Endothelial cell of umbilical vein (primary cell): ENCODE measurements around the gene WNT4. TPM values are rescaled to one million over a fixed set of nuclear protein-coding genes. Genes with fewer than 3 reads are reported as not detected.

Experiments
- BruUV-seq: library from RNA; stranded (reverse); fragments of 400-500 nt; replicated peaks from 2 replicates; lab custom pipeline; 2021; lab: Mats Ljungman, UMichigan
- CTCF ChIA-PET: fragments of 300-600, 350-600 bp; sonication (Branson Sonifier 250); formaldehyde crosslinking; loops from one replicate; lab custom pipeline; 2021; ENCODE audit warnings: antibody characterized with exemption, inconsistent platforms; lab: Charles Lee
- POLR2A ChIA-PET: fragments of 300-600, 350-600 bp; sonication (Branson Sonifier 250); formaldehyde crosslinking; loops from one replicate; lab custom pipeline; 2021; ENCODE audit warnings: antibody characterized with exemption, inconsistent platforms; lab: Charles Lee
- DNase-seq: peaks from one replicate; pipeline ENCODE4 v3.0.0-alpha.2; 2011; ENCODE audit warnings: low read depth, low spot score
- FAIRE-seq: peaks from 2 replicates; lab custom pipeline; 2011; peaks lifted over from hg19 to GRCh38; lab: Jason Lieb, UNC
- H2AFZ ChIP-seq: 2 replicates; pipeline ENCODE4 v1.6.0; 2012; ENCODE audit warnings: low read depth, low read length, control low read depth, inconsistent platforms
- H3K27ac ChIP-seq: 2 replicates; pipeline ENCODE4 v1.5.1; 2011; ENCODE audit warnings: low read depth, mild to moderate bottlenecking, control low read depth, low read length, moderate library complexity; ENCODE audit not compliant: insufficient read depth
- H3K27me3 ChIP-seq, 2 experiments: 2 replicates each; pipeline versions ENCODE4 v1.6.0 to v1.6.1; 2011; ENCODE audit warnings: low read length in 2 of 2, mixed read lengths in 1 of 2; ENCODE audit not compliant: control insufficient read depth in 2 of 2, insufficient read depth in 2 of 2
- H3K36me3 ChIP-seq, 2 experiments: 2 replicates in 1 of 2; 3 replicates in 1 of 2; pipeline ENCODE4 v1.5.1; 2011; ENCODE audit warnings: low read length in 2 of 2, mild to moderate bottlenecking in 1 of 2, moderate library complexity in 1 of 2; ENCODE audit not compliant: control insufficient read depth in 2 of 2, insufficient read depth in 2 of 2; ENCODE audit errors: extremely low read depth in 1 of 2
- H3K4me1 ChIP-seq: 3 replicates; pipeline ENCODE4 v1.5.1; 2011; ENCODE audit warnings: mild to moderate bottlenecking, low read length; ENCODE audit not compliant: control insufficient read depth, insufficient read depth; ENCODE audit errors: extremely low read depth
- H3K4me2 ChIP-seq: 2 replicates; pipeline ENCODE4 v1.6.1; 2011; ENCODE audit warnings: low read length, control low read depth, mixed read lengths; ENCODE audit not compliant: insufficient read depth
- H3K4me3 ChIP-seq, 3 experiments: fragments of 200-600 bp in 1 of 3; sonication (generic), shearing (Covaris generic) in 1 of 3; replicated peaks in 1 of 3; 2 replicates each; pipeline ENCODE4 v1.5.1; 2011 to 2016; ENCODE audit warnings: control low read depth in 3 of 3, low read length in 3 of 3, mild to moderate bottlenecking in 2 of 3, inconsistent platforms in 1 of 3, low read depth in 1 of 3, moderate library complexity in 1 of 3; ENCODE audit not compliant: insufficient read depth in 1 of 3
- H3K79me2 ChIP-seq: 2 replicates; pipeline ENCODE4 v1.6.0; 2012; ENCODE audit warnings: low read length, inconsistent platforms; ENCODE audit not compliant: control insufficient read depth, insufficient read depth
- H3K9ac ChIP-seq: replicated peaks from 2 replicates; pipeline ENCODE3; 2011; ENCODE audit warnings: low read length, control low read depth; ENCODE audit not compliant: insufficient read depth; ENCODE audit errors: extremely low read depth
- H3K9me1 ChIP-seq: replicated peaks from 3 replicates; pipeline ENCODE4 v1.6.0; 2011; ENCODE audit warnings: mild to moderate bottlenecking, low read length; ENCODE audit not compliant: control insufficient read depth, insufficient read depth; ENCODE audit errors: extremely low read depth
- H3K9me3 ChIP-seq: replicated peaks from 2 replicates; pipeline ENCODE4 v1.5.1; 2012; ENCODE audit warnings: low read length, inconsistent platforms; ENCODE audit not compliant: control insufficient read depth, insufficient read depth
- H4K20me1 ChIP-seq: replicated peaks from 2 replicates; pipeline ENCODE3; 2011; ENCODE audit warnings: mild to moderate bottlenecking, low read length; ENCODE audit not compliant: control insufficient read depth, insufficient read depth; ENCODE audit errors: extremely low read depth
- CTCF ChIP-seq, 2 donors: IDR thresholded peaks; 1 replicate in 1 of 2; 2 replicates in 1 of 2; pipeline ENCODE4 v1.5.1; 2011; ENCODE audit warnings: low read length in 2 of 2, mild to moderate bottlenecking in 2 of 2, moderate library complexity in 2 of 2, control low read depth in 1 of 2, inconsistent platforms in 1 of 2, low read depth in 1 of 2; ENCODE audit not compliant: insufficient read depth in 1 of 2; ENCODE audit errors: extremely low read depth in 1 of 2
- EZH2 ChIP-seq: IDR thresholded peaks from 2 replicates; pipeline ENCODE4 v1.6.1; 2012; ENCODE audit warnings: borderline replicate concordance, low read depth, mild to moderate bottlenecking, moderate library complexity, low read length, inconsistent platforms; ENCODE audit not compliant: severe bottlenecking
- FOS ChIP-seq: IDR thresholded peaks from 2 replicates; pipeline ENCODE4 v1.6.1; 2011; ENCODE audit warnings: mild to moderate bottlenecking, low read length, moderate library complexity, borderline replicate concordance; ENCODE audit not compliant: insufficient read depth
- GATA2 ChIP-seq: IDR thresholded peaks from 2 replicates; pipeline ENCODE4 v1.7.0; 2011; ENCODE audit warnings: low read depth, mild to moderate bottlenecking, moderate library complexity, mixed read lengths, low read length; ENCODE audit not compliant: insufficient read length, insufficient read depth
- JUN ChIP-seq: IDR thresholded peaks from 2 replicates; pipeline ENCODE4 v1.6.1; 2011; ENCODE audit warnings: borderline replicate concordance, low read depth; ENCODE audit not compliant: insufficient read length, insufficient read depth
- MAX ChIP-seq: IDR thresholded peaks from 2 replicates; pipeline ENCODE4 v1.6.1; 2011; ENCODE audit not compliant: insufficient read depth, insufficient read length
- MYC ChIP-seq: IDR thresholded peaks from one replicate; pipeline ENCODE4 v1.6.1; 2011; ENCODE audit warnings: mild to moderate bottlenecking, low read depth, low read length
- POLR2A ChIP-seq: IDR thresholded peaks from 2 replicates; pipeline ENCODE4 v1.6.1; 2012; ENCODE audit warnings: low read depth, mild to moderate bottlenecking, control low read depth, low read length
- POLR2AphosphoS5 ChIP-seq: IDR thresholded peaks from 2 replicates; pipeline ENCODE4 v1.6.1; 2012; ENCODE audit warnings: low read depth, mild to moderate bottlenecking, control low read depth, low read length, moderate library complexity; ENCODE audit not compliant: insufficient read depth
- dilution Hi-C: fragments of 300-500 bp; cut with MboI; formaldehyde crosslinking; loops from one replicate; pipeline ENCODE4 v1.15.0; 2019; ENCODE audit warnings: low sequenced_read_pairs; ENCODE audit not compliant: extremely low pct_ligation_motif_present
- intact Hi-C: fragments of 100-400 bp; cut with micrococcal nuclease; formaldehyde crosslinking; loops from one replicate; pipeline ENCODE4 v1.10.0; 2022
- polyA plus RNA-seq, 4 experiments: library from polyadenylated mRNA; depleted of rRNA in 3 of 4; stranded (reverse) in 3 of 4; unstranded in 1 of 4; fragments of >200 nt; gene quantifications; 2 replicates each; pipeline versions ENCODE4 v1.2.1 to v1.2.3, GENCODE V29; 2011 to 2012; ENCODE audit warnings: missing spikeins in 1 of 4
- total RNA-seq: library from RNA; stranded (reverse); gene quantifications from 2 replicates; pipeline ENCODE4 v1.2.3, GENCODE V29; 2021

The WNT4 gene
- total and polyA plus RNA-seq, 2 donors (not counting 3 experiments of a cell fraction or from before 2014, with no cell fraction given), result 0.06 TPM; not detected in 1

GRCh38 chr1:22110016-22110415 is 32.9 kb downstream of the WNT4 start:
- no peak overlapping the region for H3K27ac ChIP-seq

More at GRCh38 chr1:22110016-22110415, 32.9 kb downstream of the WNT4 start:
- no peaks in the 10 kb centered on the region for H3K9me3 ChIP-seq
- DNase-seq (no peak), FAIRE-seq (peak; percentile 24)
- H3K27me3 ChIP-seq, result no peaks in the 10 kb centered on the region
- peaks cover 7 to 14% of the 10 kb centered on the region in 2 experiments for H3K36me3 ChIP-seq
- H3K4me1 ChIP-seq, result peaks cover 32% of the 10 kb centered on the region
- H3K9me1 ChIP-seq, result no peaks in the 10 kb centered on the region
- no peak for TF ChIP-seq MAX
- no peak for TF ChIP-seq JUN
- no peak for TF ChIP-seq FOS
- no peak for TF ChIP-seq MYC
- TF ChIP-seq CTCF (IDR thresholded peaks at IDR 0.05; ENCODE audit: extremely low read depth in 1 of 2, insufficient read depth in 1 of 2, low read depth in 1 of 2, low read length in 2 of 2), result no peak
- no peak for TF ChIP-seq POLR2A
- TF ChIP-seq POLR2AphosphoS5, result no peak
- no peak for TF ChIP-seq GATA2
- no peak for TF ChIP-seq EZH2
- H3K4me2 ChIP-seq, result no peak overlapping the region
- dilution Hi-C loops (no loop called here), intact Hi-C loops (no loop called here)
- BruUV-seq, result no TSS peak
- no peak overlapping the region for H3K9ac ChIP-seq
- H4K20me1 ChIP-seq, result peaks cover 5% of the 10 kb centered on the region
- no peak overlapping the region for H2AFZ ChIP-seq
- ChIA-PET POLR2A (interaction anchor here (0.6 kb wide), 1 partner anchor 10 kb away, joined by 9 read pairs; no protein-coding TSS in a partner anchor), CTCF (interaction anchor here (0.6 to 2.7 kb wide), 9 partner anchors 10 to 306 kb away, joined by 3 to 13 read pairs (median 3); no protein-coding TSS in a partner anchor)
- H3K79me2 ChIP-seq, result peaks cover 62% of the 10 kb centered on the region
- H3K4me3 ChIP-seq, result no peak overlapping the region
